PFSK-1 (cell line): ENCODE data around the gene WWC1.

Source experiments
- FOXP2 ChIP-seq: optimal IDR thresholded peaks from 2 replicates; pipeline ENCODE3; 2011; ENCODE audit warnings: borderline replicate concordance, control low read depth, inconsistent platforms; ENCODE audit not compliant: insufficient read depth; ENCODE audit errors: extremely low read length, extremely low read depth
- SIN3A ChIP-seq: IDR thresholded peaks from 2 replicates; pipeline ENCODE4 v1.6.1; 2012; ENCODE audit warnings: mild to moderate bottlenecking, low read length, moderate library complexity, borderline replicate concordance; ENCODE audit not compliant: insufficient read depth
- TAF1 ChIP-seq: IDR thresholded peaks from 2 replicates; pipeline ENCODE4 v1.6.1; 2012; ENCODE audit warnings: low read length, control low read depth, borderline replicate concordance; ENCODE audit not compliant: insufficient read depth
- TF ChIP-seq, protein P1 (sequence below), 2 experiments: IDR thresholded peaks; 2 replicates each; pipeline versions ENCODE4 v1.6.1 to v1.8.0; 2011 to 2012; ENCODE audit warnings: low read depth in 2 of 2, low read length in 2 of 2, control low read depth in 1 of 2, inconsistent platforms in 1 of 2, mild to moderate bottlenecking in 1 of 2, moderate library complexity in 1 of 2; ENCODE audit not compliant: insufficient read depth in 1 of 2

DNA sequence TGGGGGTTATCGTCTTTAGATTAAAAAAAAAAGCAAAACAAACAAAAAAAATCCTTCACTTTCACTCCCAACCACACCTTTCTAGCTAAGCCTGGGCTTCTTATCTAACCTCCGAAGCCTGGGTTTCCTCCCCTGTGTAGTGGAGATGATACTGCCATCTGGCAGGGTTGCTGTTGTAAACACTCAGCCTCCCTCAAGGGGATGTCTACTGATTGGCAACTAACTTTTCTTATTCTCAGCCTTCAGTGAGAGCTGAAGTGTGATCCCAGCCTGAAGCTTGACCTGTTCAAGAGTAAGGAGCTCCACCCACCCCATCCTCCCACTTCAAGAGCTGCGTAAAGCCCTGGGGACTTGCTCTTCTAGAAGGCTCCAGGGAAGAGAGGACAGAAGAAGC is 21.5 kb upstream of the WWC1 start:
- TF ChIP-seq, protein P1, sequence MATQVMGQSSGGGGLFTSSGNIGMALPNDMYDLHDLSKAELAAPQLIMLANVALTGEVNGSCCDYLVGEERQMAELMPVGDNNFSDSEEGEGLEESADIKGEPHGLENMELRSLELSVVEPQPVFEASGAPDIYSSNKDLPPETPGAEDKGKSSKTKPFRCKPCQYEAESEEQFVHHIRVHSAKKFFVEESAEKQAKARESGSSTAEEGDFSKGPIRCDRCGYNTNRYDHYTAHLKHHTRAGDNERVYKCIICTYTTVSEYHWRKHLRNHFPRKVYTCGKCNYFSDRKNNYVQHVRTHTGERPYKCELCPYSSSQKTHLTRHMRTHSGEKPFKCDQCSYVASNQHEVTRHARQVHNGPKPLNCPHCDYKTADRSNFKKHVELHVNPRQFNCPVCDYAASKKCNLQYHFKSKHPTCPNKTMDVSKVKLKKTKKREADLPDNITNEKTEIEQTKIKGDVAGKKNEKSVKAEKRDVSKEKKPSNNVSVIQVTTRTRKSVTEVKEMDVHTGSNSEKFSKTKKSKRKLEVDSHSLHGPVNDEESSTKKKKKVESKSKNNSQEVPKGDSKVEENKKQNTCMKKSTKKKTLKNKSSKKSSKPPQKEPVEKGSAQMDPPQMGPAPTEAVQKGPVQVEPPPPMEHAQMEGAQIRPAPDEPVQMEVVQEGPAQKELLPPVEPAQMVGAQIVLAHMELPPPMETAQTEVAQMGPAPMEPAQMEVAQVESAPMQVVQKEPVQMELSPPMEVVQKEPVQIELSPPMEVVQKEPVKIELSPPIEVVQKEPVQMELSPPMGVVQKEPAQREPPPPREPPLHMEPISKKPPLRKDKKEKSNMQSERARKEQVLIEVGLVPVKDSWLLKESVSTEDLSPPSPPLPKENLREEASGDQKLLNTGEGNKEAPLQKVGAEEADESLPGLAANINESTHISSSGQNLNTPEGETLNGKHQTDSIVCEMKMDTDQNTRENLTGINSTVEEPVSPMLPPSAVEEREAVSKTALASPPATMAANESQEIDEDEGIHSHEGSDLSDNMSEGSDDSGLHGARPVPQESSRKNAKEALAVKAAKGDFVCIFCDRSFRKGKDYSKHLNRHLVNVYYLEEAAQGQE (IDR thresholded peaks at IDR 0.05; ENCODE audit: insufficient read depth in 1 of 2, low read depth in 2 of 2, low read length in 2 of 2), result no peak
- TF ChIP-seq FOXP2 (no peak), TAF1 (no peak), SIN3A (no peak)
